K562 (cell line): ENCODE results near the gene RNFT1. TPM values are rescaled to one million over a fixed set of nuclear protein-coding genes. Genes with fewer than 3 reads are reported as not detected.
"Not testable (repeated sequence)": the region's sequence is repeated elsewhere in the genome, so short reads cannot be mapped to it uniquely, and the experiment has no call there.

ENCODE experiments used
- ATAC-seq: fragments of 200-7000 bp; cut with Tn5 transposase; 3 replicates; pipeline ENCODE4 v1.9.1; 2020; ENCODE audit warnings: moderate library complexity
- BruUV-seq: library from RNA; stranded (reverse); fragments of 400-500 nt; replicated peaks from 2 replicates; lab custom pipeline; 2021; lab: Mats Ljungman, UMichigan
- CTCF ChIA-PET: fragments of 300-600 bp; formaldehyde crosslinking; extraction: SDS; loops from one replicate; lab custom pipeline; 2021; ENCODE audit warnings: low intra/inter-chr PET ratio; lab: Yijun Ruan, JAX
- POLR2A ChIA-PET: fragments of 300-600, 350-650 bp; sonication (Branson Sonifier 250); formaldehyde crosslinking; extraction: SDS; loops from one replicate; lab custom pipeline; 2021; ENCODE audit warnings: antibody characterized with exemption, inconsistent platforms; lab: Yijun Ruan, JAX
- DNase-seq, 4 experiments: peaks; one replicate each; pipeline versions ENCODE4 v3.0.0 to v3.0.0-alpha.2; 2011 to 2018; ENCODE audit warnings: low spot score in 3 of 4, mixed read lengths in 3 of 4; ENCODE audit errors: extremely low read depth in 1 of 4
- FAIRE-seq: peaks from 2 replicates; lab custom pipeline; 2011; peaks lifted over from hg19 to GRCh38; lab: Jason Lieb, UNC
- H2AFZ ChIP-seq: 2 replicates; pipeline ENCODE4 v1.6.0; 2011; ENCODE audit warnings: low read depth, low read length, control low read depth, inconsistent platforms
- H3K27ac ChIP-seq: fragments of 200-600 bp; 3 replicates; pipeline ENCODE4 v1.8.0; 2011; ENCODE audit warnings: low read depth, mild to moderate bottlenecking, control low read depth, inconsistent platforms, low read length, moderate library complexity, mixed read lengths; ENCODE audit errors: extremely low read depth
- H3K27me3 ChIP-seq, 2 experiments: fragments of 300-600 bp in 1 of 2; 2 replicates in 1 of 2; 3 replicates in 1 of 2; pipeline versions ENCODE4 v1.6.0 to v1.8.0; 2011; ENCODE audit warnings: inconsistent platforms in 2 of 2, low read length in 2 of 2, mild to moderate bottlenecking in 1 of 2, mixed read lengths in 1 of 2, moderate library complexity in 1 of 2; ENCODE audit not compliant: control insufficient read depth in 2 of 2, insufficient read depth in 2 of 2
- H3K36me3 ChIP-seq: fragments of 300-600 bp; 3 replicates; pipeline ENCODE4 v1.8.0; 2011; ENCODE audit warnings: mild to moderate bottlenecking, low read length, inconsistent platforms; ENCODE audit not compliant: control insufficient read depth, insufficient read depth
- H3K4me1 ChIP-seq, 2 experiments: fragments of 200-600 bp in 1 of 2; replicated peaks in 1 of 2; 2 replicates in 1 of 2; 3 replicates in 1 of 2; pipeline versions ENCODE4 v1.5.1 to v1.8.0; 2011; ENCODE audit warnings: inconsistent platforms in 2 of 2, low read length in 2 of 2, mild to moderate bottlenecking in 1 of 2, mixed read lengths in 1 of 2, moderate library complexity in 1 of 2; ENCODE audit not compliant: control insufficient read depth in 2 of 2, insufficient read depth in 2 of 2
- H3K4me2 ChIP-seq: 2 replicates; pipeline ENCODE4 v1.6.1; 2011; ENCODE audit warnings: low read length, control low read depth, inconsistent platforms, mixed read lengths; ENCODE audit not compliant: insufficient read depth
- H3K4me3 ChIP-seq: fragments of 200-600 bp; sonication (generic), shearing (Covaris generic); 2 replicates; pipeline ENCODE4 v1.5.1; 2016; ENCODE audit warnings: control low read depth, inconsistent platforms
- H3K79me2 ChIP-seq: fragments of 200-600 bp; 3 replicates; pipeline ENCODE4 v1.8.0; 2011; ENCODE audit warnings: low read length, inconsistent platforms; ENCODE audit not compliant: control insufficient read depth, insufficient read depth
- H3K9ac ChIP-seq, 2 experiments: 2 replicates each; pipeline versions ENCODE4 v1.6.0 to v1.6.1; 2011; ENCODE audit warnings: low read depth in 2 of 2, low read length in 2 of 2, control low read depth in 1 of 2, inconsistent platforms in 1 of 2, mild to moderate bottlenecking in 1 of 2, mixed read lengths in 1 of 2; ENCODE audit not compliant: insufficient read depth in 1 of 2
- H3K9me1 ChIP-seq: one replicate; pipeline ENCODE4 v1.6.0; 2011; ENCODE audit warnings: inconsistent platforms, mild to moderate bottlenecking, low read length, moderate library complexity; ENCODE audit not compliant: control insufficient read depth, insufficient read depth
- H3K9me3 ChIP-seq: replicated peaks from 2 replicates; pipeline ENCODE4 v1.5.1; 2011; ENCODE audit warnings: low read depth, low read length, inconsistent platforms; ENCODE audit not compliant: control insufficient read depth, insufficient read depth
- H4K20me1 ChIP-seq: replicated peaks from 2 replicates; pipeline ENCODE4 v1.6.1; 2011; ENCODE audit warnings: low read length, inconsistent platforms, mixed read lengths; ENCODE audit not compliant: control insufficient read depth, insufficient read depth
- ZBTB11 ChIP-seq, 3 experiments: fragments of 200-800 bp in 1 of 3; fragments of 250-450 bp in 1 of 3; fragments of 450-650 bp in 1 of 3; sonication (Bioruptor Pico) in 1 of 3; sonication (Bioruptor generic) in 1 of 3; formaldehyde crosslinking in 1 of 3; IDR thresholded peaks; 2 replicates each; pipeline versions ENCODE4 v1.6.1 to v1.8.0; 2016 to 2022; ENCODE audit warnings: mild to moderate bottlenecking in 2 of 3, missing genetic modification characterization in 2 of 3, missing compliant biosample characterization in 1 of 3, moderate library complexity in 1 of 3
- WGBS: fragments of 100-300 bp; shearing (Covaris generic); methylation state at CpG from one replicate; pipeline ENCODE4 v1.1.6; 2016; ENCODE audit warnings: low coverage, mixed read lengths; ENCODE audit not compliant: insufficient coverage; ENCODE audit errors: missing lambda C conversion rate; 5-methylcytosine and 5-hydroxymethylcytosine counted together
- in situ Hi-C: fragments of 300-500 bp; cut with MboI; formaldehyde crosslinking; loops from 4 replicates; pipeline ENCODE4 v1.15.0; 2018; ENCODE audit warnings: inconsistent platforms, mixed read lengths
- intact Hi-C: fragments of 100-400 bp; cut with micrococcal nuclease; formaldehyde crosslinking; loops from 2 replicates; pipeline ENCODE4 v1.14.2; 2022
- polyA plus RNA-seq, 8 experiments: library from polyadenylated mRNA; depleted of rRNA in 4 of 8; stranded (reverse) in 5 of 8; unstranded in 3 of 8; fragments of >200 nt; fragmentation: Nextera tagmentation in 2 of 8; fragmentation: Illumina TruSeq in 1 of 8; extraction: Ambion mirVana in 2 of 8; extraction: Trizol in 1 of 8; gene quantifications; 2 replicates each; pipeline versions ENCODE4 v1.2.1 to v1.2.3, GENCODE V29; 2011 to 2014; ENCODE audit warnings: inconsistent platforms in 1 of 8, missing spikeins in 1 of 8
- total RNA-seq, 7 experiments: library from RNA; depleted of rRNA in 6 of 7; stranded (reverse); fragments of >200 nt in 6 of 7; fragmentation: Illumina TruSeq in 2 of 7; extraction: Trizol in 2 of 7; gene quantifications; 2 replicates each; pipeline versions ENCODE4 v1.2.1 to v1.2.3, GENCODE V29; 2011 to 2021; ENCODE audit warnings: low replicate concordance in 1 of 7

Gene RNFT1
- total and polyA plus RNA-seq, 9 of the 15 experiments (the other 6 are each of a cell fraction or from before 2014, with no cell fraction given), result 15.8 to 61.3 (median 23.5) TPM

DNA sequence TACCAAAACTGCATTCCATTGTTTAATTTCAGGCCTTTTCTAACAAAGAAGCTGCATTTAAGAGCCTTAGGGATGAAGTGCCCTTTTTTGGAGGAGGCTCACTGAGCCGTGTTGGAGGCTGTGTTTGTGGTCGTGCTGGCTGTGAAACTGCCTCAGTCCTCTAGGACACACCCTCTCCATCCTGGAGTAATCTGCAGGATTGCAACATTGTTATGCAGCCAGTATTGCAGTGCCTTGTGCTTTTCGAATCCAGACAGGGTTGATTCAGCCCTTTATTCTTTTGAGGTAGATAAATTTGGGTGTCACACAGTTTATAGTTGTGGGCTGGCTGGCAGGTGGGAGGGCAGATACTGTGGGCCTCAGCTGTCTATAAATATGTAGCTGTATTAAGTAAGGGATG is 33.8 kb downstream of the RNFT1 start:
- H3K4me2 ChIP-seq, H2AFZ ChIP-seq, H3K27ac ChIP-seq, FAIRE-seq, H3K9me1 ChIP-seq, DNase-seq, H3K4me1 ChIP-seq, H4K20me1 ChIP-seq, intact Hi-C loops, BruUV-seq, ATAC-seq, H3K4me3 ChIP-seq, H3K9me3 ChIP-seq, H3K27me3 ChIP-seq, in situ Hi-C loops, CTCF ChIA-PET, H3K79me2 ChIP-seq, POLR2A ChIA-PET, H3K9ac ChIP-seq: not testable (repeated sequence)
- peaks cover 81% of the 10 kb centered on the region; the same call in 1 of the 3 replicates for H3K36me3 ChIP-seq
- peak in 1 of 3 experiments; percentile 58; a peak in 1 of 6 replicates for TF ChIP-seq ZBTB11 (CRISPR knock-in tag; IDR thresholded peaks at IDR 0.05)
- 83% methylated on average over 3 of the region's 3 CpGs for WGBS

DNA sequence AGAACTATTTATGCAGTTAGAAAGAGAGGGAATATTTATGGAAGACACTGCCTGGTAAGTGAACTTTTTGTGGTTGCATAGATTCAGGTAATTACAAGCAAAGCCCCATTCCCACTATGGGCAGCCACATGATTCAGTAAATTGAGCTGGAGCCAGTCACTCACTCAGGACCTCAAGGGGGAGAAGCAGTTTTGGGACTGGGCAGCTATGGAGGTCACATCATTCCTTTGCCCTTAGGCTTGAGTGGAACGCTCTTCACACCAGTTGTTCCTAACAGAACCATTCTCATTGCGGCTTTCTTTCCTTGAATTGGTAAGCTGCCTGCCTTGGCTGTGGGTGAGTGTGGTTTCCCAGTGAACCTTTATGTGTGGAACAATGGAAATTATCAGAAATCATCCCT is 34.4 kb downstream of the RNFT1 start:
- WGBS, result 97% methylated on average over 2 of the region's 2 CpGs
- POLR2A ChIA-PET, CTCF ChIA-PET: not testable (repeated sequence)

More for the DNA sequence above, 34.4 kb downstream of the RNFT1 start:
- H3K4me1 ChIP-seq, in situ Hi-C loops, ATAC-seq, H3K27me3 ChIP-seq, H4K20me1 ChIP-seq, H3K9ac ChIP-seq, H3K27ac ChIP-seq, FAIRE-seq, DNase-seq, H3K9me1 ChIP-seq, H3K79me2 ChIP-seq, H3K4me3 ChIP-seq, H3K4me2 ChIP-seq, H3K9me3 ChIP-seq, intact Hi-C loops, BruUV-seq, H2AFZ ChIP-seq: not testable (repeated sequence)
- H3K36me3 ChIP-seq, result peaks cover 83% of the 10 kb centered on the region; the same call in 1 of the 3 replicates
